CD8-positive, alpha-beta memory T cell (primary cell): ENCODE results near the gene SUV39H2. TPM values are rescaled to one million over a fixed set of nuclear protein-coding genes. Genes with fewer than 3 reads are reported as not detected.

Source experiments
- CTCF ChIA-PET: fragments of 350-600 bp; sonication (Branson Sonifier 250); formaldehyde crosslinking; loops from one replicate; lab custom pipeline; 2021; ENCODE audit warnings: antibody characterized with exemption; lab: Charles Lee
- POLR2A ChIA-PET: fragments of 350-600 bp; sonication (Branson Sonifier 250); formaldehyde crosslinking; loops from one replicate; lab custom pipeline; 2021; ENCODE audit warnings: antibody characterized with exemption; lab: Charles Lee
- DNase-seq, 5 donors: peaks; one replicate each; pipeline versions ENCODE4 v3.0.0 to v3.0.0-alpha.2; 2020 to 2022; ENCODE audit warnings: mixed read lengths in 1 of 5
- H3K27ac ChIP-seq: one replicate; pipeline ENCODE4 v1.7.0; 2013; ENCODE audit warnings: low read depth, mild to moderate bottlenecking, low read length, moderate library complexity
- H3K27me3 ChIP-seq: 2 replicates; pipeline ENCODE4 v1.7.0; 2013; ENCODE audit warnings: low read length, mild to moderate bottlenecking; ENCODE audit not compliant: insufficient read depth, poor library complexity, severe bottlenecking
- H3K36me3 ChIP-seq: 2 replicates; pipeline ENCODE4 v1.7.0; 2013; ENCODE audit warnings: mild to moderate bottlenecking, low read length, moderate library complexity; ENCODE audit not compliant: insufficient read depth
- H3K4me1 ChIP-seq: 2 replicates; pipeline ENCODE4 v1.7.0; 2013; ENCODE audit warnings: mild to moderate bottlenecking, low read length, moderate library complexity; ENCODE audit not compliant: insufficient read depth
- H3K4me3 ChIP-seq: 2 replicates; pipeline ENCODE4 v1.7.0; 2013; ENCODE audit warnings: mild to moderate bottlenecking, low read length
- H3K9me3 ChIP-seq: 2 replicates; pipeline ENCODE4 v1.7.0; 2013; ENCODE audit warnings: mild to moderate bottlenecking, low read length
- H3K27ac Mint-ChIP-seq, 8 donors: one replicate each; pipeline ENCODE4 v1.8.0; 2020 to 2021; ENCODE audit warnings: mixed read lengths in 8 of 8, mild to moderate bottlenecking in 6 of 8, inconsistent platforms in 3 of 8, moderate library complexity in 3 of 8
- H3K27me3 Mint-ChIP-seq, 2 donors: one replicate each; pipeline ENCODE4 v1.8.0; 2020 to 2021; ENCODE audit warnings: mixed read lengths in 2 of 2, mild to moderate bottlenecking in 1 of 2, moderate library complexity in 1 of 2
- H3K36me3 Mint-ChIP-seq, 3 donors: one replicate each; pipeline ENCODE4 v1.8.0; 2020 to 2021; ENCODE audit warnings: mixed read lengths in 3 of 3, inconsistent platforms in 1 of 3, mild to moderate bottlenecking in 1 of 3
- H3K4me1 Mint-ChIP-seq, 3 donors: one replicate each; pipeline ENCODE4 v1.8.0; 2020 to 2021; ENCODE audit warnings: mixed read lengths in 3 of 3, inconsistent platforms in 1 of 3, mild to moderate bottlenecking in 1 of 3
- H3K4me3 Mint-ChIP-seq, 7 donors: one replicate each; pipeline ENCODE4 v1.8.0; 2020 to 2021; ENCODE audit warnings: mixed read lengths in 7 of 7, mild to moderate bottlenecking in 6 of 7, moderate library complexity in 4 of 7, inconsistent platforms in 2 of 7
- H3K9me3 Mint-ChIP-seq, 5 donors: one replicate each; pipeline ENCODE4 v1.8.0; 2020 to 2022; ENCODE audit warnings: mixed read lengths in 5 of 5, mild to moderate bottlenecking in 3 of 5, moderate library complexity in 2 of 5, inconsistent platforms in 1 of 5
- polyA plus RNA-seq: library from polyadenylated mRNA; unstranded; fragments of 300-500 nt; fragmentation: Illumina TruSeq; gene quantifications from one replicate; pipeline ENCODE4 v1.2.3, GENCODE V29; 2021
- total RNA-seq, 2 experiments: library from RNA; stranded (reverse); gene quantifications; one replicate each; pipeline ENCODE4 v1.2.3, GENCODE V29; 2021

Gene SUV39H2
- total and polyA plus RNA-seq, 3 experiments from 2014 or later = 3.4 to 35.8 (median 30.8) TPM

DNA sequence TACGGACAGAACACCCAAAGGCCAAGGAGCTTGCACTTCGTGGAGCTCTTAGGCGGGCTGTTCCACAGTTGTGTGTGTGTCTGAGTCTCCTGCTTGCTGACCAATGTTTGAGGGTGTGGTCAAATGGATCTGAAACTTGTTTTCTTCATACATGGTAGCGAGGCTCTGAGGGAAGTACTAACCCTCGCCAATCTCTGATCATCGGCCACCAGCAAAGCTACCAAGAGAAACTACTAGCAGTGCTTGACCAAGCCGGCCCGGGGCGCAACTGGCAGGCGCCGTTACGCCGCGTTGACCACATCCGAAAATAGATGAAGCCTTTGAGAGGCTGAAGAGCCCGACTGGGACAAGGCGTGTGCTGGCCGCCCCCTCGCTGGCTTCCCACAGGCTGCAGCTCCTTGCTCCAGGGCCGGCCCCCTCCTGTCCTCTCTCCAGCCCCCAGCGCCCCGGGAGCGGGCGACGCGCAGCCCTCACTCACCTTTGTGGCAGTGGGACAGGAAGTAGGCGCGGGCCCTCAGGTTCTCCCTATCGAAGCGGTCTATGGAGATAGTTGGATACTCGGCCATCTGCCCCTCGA lies 74.8 kb downstream of the SUV39H2 start:
- H3K36me3 ChIP-seq = no peaks in the 10 kb centered on the region
- H3K4me1 Mint-ChIP-seq = peaks cover 48 to 64% (median 59%) of the 10 kb centered on the region in 3 donors
- H3K9me3 ChIP-seq = no peaks in the 10 kb centered on the region
- peak overlapping the region; percentile 92 to 97 (median 93) for H3K4me3 Mint-ChIP-seq
- H3K4me1 ChIP-seq = peaks cover 32% of the 10 kb centered on the region
- H3K27ac ChIP-seq = peak overlapping the region; percentile 78
- peak in 1 of 5 donors; percentile 6 for DNase-seq
- ChIA-PET POLR2A (interaction anchor here (0.6 to 2.7 kb wide), 3 partner anchors 71 to 115 kb away, joined by 5 to 11 read pairs (median 9); partner anchors contain the start of genes CDNF, HSPA14, MSANTD7 and SUV39H2), CTCF (interaction anchor here (0.8 to 1.0 kb wide), 2 partner anchors 11 to 22 kb away, joined by 3 read pairs; no protein-coding TSS in a partner anchor)
- H3K4me3 ChIP-seq = peak overlapping the region; percentile 96
- no peaks in the 10 kb centered on the region for H3K9me3 Mint-ChIP-seq
- H3K27ac Mint-ChIP-seq = peak overlapping the region; percentile 90 to 99 (median 96)
- H3K36me3 Mint-ChIP-seq = peaks cover 0 to 27% (median 5%) of the 10 kb centered on the region in 3 donors
- H3K27me3 Mint-ChIP-seq = peaks cover 0 to 2% of the 10 kb centered on the region in 2 donors
- no peaks in the 10 kb centered on the region for H3K27me3 ChIP-seq

Other genes with a start within 250 kb of the SUV39H2 start
- gene FAM107B, start 104.0 kb upstream of the SUV39H2 start, total RNA-seq = 100 to 1,000 TPM; 138 to 143 TPM
- gene FAM107B, start 104.0 kb upstream of the SUV39H2 start, polyA plus RNA-seq = 316 TPM
- gene CDNF, start 40.8 kb upstream of the SUV39H2 start, total RNA-seq = 1 to 10 TPM in 1 of 2 experiments, under 1 TPM in 1; 0.96 to 1.2 TPM
- 0.47 TPM for gene CDNF, start 40.8 kb upstream of the SUV39H2 start, polyA plus RNA-seq
- gene HSPA14, start 40.6 kb upstream of the SUV39H2 start, total RNA-seq = 10 to 100 TPM; 43.3 to 45.5 TPM
- 20.0 TPM for gene HSPA14, start 40.6 kb upstream of the SUV39H2 start, polyA plus RNA-seq
- 10 to 100 TPM; 28.5 to 30.4 TPM for gene MSANTD7, start 40.6 kb upstream of the SUV39H2 start, total RNA-seq
- 8.7 TPM for gene MSANTD7, start 40.6 kb upstream of the SUV39H2 start, polyA plus RNA-seq
- gene DCLRE1C, start 75.2 kb downstream of the SUV39H2 start, total RNA-seq = 10 to 100 TPM; 11.3 to 12.5 TPM
- gene DCLRE1C, start 75.2 kb downstream of the SUV39H2 start, polyA plus RNA-seq = 28.4 TPM
- 1 to 10 TPM in 1 of 2 experiments, under 1 TPM in 1; 0.91 to 1.2 TPM for gene MEIG1, start 80.5 kb downstream of the SUV39H2 start, total RNA-seq
- gene MEIG1, start 80.5 kb downstream of the SUV39H2 start, polyA plus RNA-seq = 0.67 TPM
- gene OLAH, start 165.1 kb downstream of the SUV39H2 start, total RNA-seq = not detected
- gene OLAH, start 165.1 kb downstream of the SUV39H2 start, polyA plus RNA-seq = not detected
- 1 to 10 TPM in 1 of 2 experiments, under 1 TPM in 1; 0.80 to 1.2 TPM for gene ACBD7, start 209.9 kb downstream of the SUV39H2 start, total RNA-seq
- gene ACBD7, start 209.9 kb downstream of the SUV39H2 start, polyA plus RNA-seq = not detected
- gene RPP38, start 218.5 kb downstream of the SUV39H2 start, total RNA-seq = 10 to 100 TPM; 21.3 to 21.7 TPM
- 27.3 TPM for gene RPP38, start 218.5 kb downstream of the SUV39H2 start, polyA plus RNA-seq